Endothelial cell of umbilical vein (primary cell): ENCODE data around the gene TMEM74B. TPM values are rescaled to one million over a fixed set of nuclear protein-coding genes. Genes with fewer than 3 reads are reported as not detected.

Source experiments
- BruUV-seq: library from RNA; stranded (reverse); fragments of 400-500 nt; replicated peaks from 2 replicates; lab custom pipeline; 2021; lab: Mats Ljungman, UMichigan
- CTCF ChIA-PET: fragments of 300-600, 350-600 bp; sonication (Branson Sonifier 250); formaldehyde crosslinking; loops from one replicate; lab custom pipeline; 2021; ENCODE audit warnings: antibody characterized with exemption, inconsistent platforms; lab: Charles Lee
- POLR2A ChIA-PET: fragments of 300-600, 350-600 bp; sonication (Branson Sonifier 250); formaldehyde crosslinking; loops from one replicate; lab custom pipeline; 2021; ENCODE audit warnings: antibody characterized with exemption, inconsistent platforms; lab: Charles Lee
- DNase-seq: peaks from one replicate; pipeline ENCODE4 v3.0.0-alpha.2; 2011; ENCODE audit warnings: low read depth, low spot score
- FAIRE-seq: peaks from 2 replicates; lab custom pipeline; 2011; peaks lifted over from hg19 to GRCh38; lab: Jason Lieb, UNC
- H2AFZ ChIP-seq: 2 replicates; pipeline ENCODE4 v1.6.0; 2012; ENCODE audit warnings: low read depth, low read length, control low read depth, inconsistent platforms
- H3K27ac ChIP-seq: 2 replicates; pipeline ENCODE4 v1.5.1; 2011; ENCODE audit warnings: low read depth, mild to moderate bottlenecking, control low read depth, low read length, moderate library complexity; ENCODE audit not compliant: insufficient read depth
- H3K27me3 ChIP-seq, 2 experiments: 2 replicates each; pipeline versions ENCODE4 v1.6.0 to v1.6.1; 2011; ENCODE audit warnings: low read length in 2 of 2, mixed read lengths in 1 of 2; ENCODE audit not compliant: control insufficient read depth in 2 of 2, insufficient read depth in 2 of 2
- H3K36me3 ChIP-seq, 2 experiments: 2 replicates in 1 of 2; 3 replicates in 1 of 2; pipeline ENCODE4 v1.5.1; 2011; ENCODE audit warnings: low read length in 2 of 2, mild to moderate bottlenecking in 1 of 2, moderate library complexity in 1 of 2; ENCODE audit not compliant: control insufficient read depth in 2 of 2, insufficient read depth in 2 of 2; ENCODE audit errors: extremely low read depth in 1 of 2
- H3K4me1 ChIP-seq: 3 replicates; pipeline ENCODE4 v1.5.1; 2011; ENCODE audit warnings: mild to moderate bottlenecking, low read length; ENCODE audit not compliant: control insufficient read depth, insufficient read depth; ENCODE audit errors: extremely low read depth
- H3K4me2 ChIP-seq: 2 replicates; pipeline ENCODE4 v1.6.1; 2011; ENCODE audit warnings: low read length, control low read depth, mixed read lengths; ENCODE audit not compliant: insufficient read depth
- H3K4me3 ChIP-seq, 3 experiments: fragments of 200-600 bp in 1 of 3; sonication (generic), shearing (Covaris generic) in 1 of 3; replicated peaks in 1 of 3; 2 replicates each; pipeline ENCODE4 v1.5.1; 2011 to 2016; ENCODE audit warnings: control low read depth in 3 of 3, low read length in 3 of 3, mild to moderate bottlenecking in 2 of 3, inconsistent platforms in 1 of 3, low read depth in 1 of 3, moderate library complexity in 1 of 3; ENCODE audit not compliant: insufficient read depth in 1 of 3
- H3K79me2 ChIP-seq: 2 replicates; pipeline ENCODE4 v1.6.0; 2012; ENCODE audit warnings: low read length, inconsistent platforms; ENCODE audit not compliant: control insufficient read depth, insufficient read depth
- H3K9ac ChIP-seq: replicated peaks from 2 replicates; pipeline ENCODE3; 2011; ENCODE audit warnings: low read length, control low read depth; ENCODE audit not compliant: insufficient read depth; ENCODE audit errors: extremely low read depth
- H3K9me1 ChIP-seq: replicated peaks from 3 replicates; pipeline ENCODE4 v1.6.0; 2011; ENCODE audit warnings: mild to moderate bottlenecking, low read length; ENCODE audit not compliant: control insufficient read depth, insufficient read depth; ENCODE audit errors: extremely low read depth
- H3K9me3 ChIP-seq: replicated peaks from 2 replicates; pipeline ENCODE4 v1.5.1; 2012; ENCODE audit warnings: low read length, inconsistent platforms; ENCODE audit not compliant: control insufficient read depth, insufficient read depth
- H4K20me1 ChIP-seq: replicated peaks from 2 replicates; pipeline ENCODE3; 2011; ENCODE audit warnings: mild to moderate bottlenecking, low read length; ENCODE audit not compliant: control insufficient read depth, insufficient read depth; ENCODE audit errors: extremely low read depth
- EZH2 ChIP-seq: IDR thresholded peaks from 2 replicates; pipeline ENCODE4 v1.6.1; 2012; ENCODE audit warnings: borderline replicate concordance, low read depth, mild to moderate bottlenecking, moderate library complexity, low read length, inconsistent platforms; ENCODE audit not compliant: severe bottlenecking
- FOS ChIP-seq: IDR thresholded peaks from 2 replicates; pipeline ENCODE4 v1.6.1; 2011; ENCODE audit warnings: mild to moderate bottlenecking, low read length, moderate library complexity, borderline replicate concordance; ENCODE audit not compliant: insufficient read depth
- GATA2 ChIP-seq: IDR thresholded peaks from 2 replicates; pipeline ENCODE4 v1.7.0; 2011; ENCODE audit warnings: low read depth, mild to moderate bottlenecking, moderate library complexity, mixed read lengths, low read length; ENCODE audit not compliant: insufficient read length, insufficient read depth
- JUN ChIP-seq: IDR thresholded peaks from 2 replicates; pipeline ENCODE4 v1.6.1; 2011; ENCODE audit warnings: borderline replicate concordance, low read depth; ENCODE audit not compliant: insufficient read length, insufficient read depth
- MYC ChIP-seq: IDR thresholded peaks from one replicate; pipeline ENCODE4 v1.6.1; 2011; ENCODE audit warnings: mild to moderate bottlenecking, low read depth, low read length
- POLR2A ChIP-seq: IDR thresholded peaks from 2 replicates; pipeline ENCODE4 v1.6.1; 2012; ENCODE audit warnings: low read depth, mild to moderate bottlenecking, control low read depth, low read length
- POLR2AphosphoS5 ChIP-seq: IDR thresholded peaks from 2 replicates; pipeline ENCODE4 v1.6.1; 2012; ENCODE audit warnings: low read depth, mild to moderate bottlenecking, control low read depth, low read length, moderate library complexity; ENCODE audit not compliant: insufficient read depth
- dilution Hi-C: fragments of 300-500 bp; cut with MboI; formaldehyde crosslinking; loops from one replicate; pipeline ENCODE4 v1.15.0; 2019; ENCODE audit warnings: low sequenced_read_pairs; ENCODE audit not compliant: extremely low pct_ligation_motif_present
- intact Hi-C: fragments of 100-400 bp; cut with micrococcal nuclease; formaldehyde crosslinking; loops from one replicate; pipeline ENCODE4 v1.10.0; 2022
- polyA plus RNA-seq, 4 experiments: library from polyadenylated mRNA; depleted of rRNA in 3 of 4; stranded (reverse) in 3 of 4; unstranded in 1 of 4; fragments of >200 nt; gene quantifications; 2 replicates each; pipeline versions ENCODE4 v1.2.1 to v1.2.3, GENCODE V29; 2011 to 2012; ENCODE audit warnings: missing spikeins in 1 of 4
- total RNA-seq: library from RNA; stranded (reverse); gene quantifications from 2 replicates; pipeline ENCODE4 v1.2.3, GENCODE V29; 2021
- TF ChIP-seq, protein P1 (sequence below), 2 donors: IDR thresholded peaks; 1 replicate in 1 of 2; 2 replicates in 1 of 2; pipeline ENCODE4 v1.5.1; 2011; ENCODE audit warnings: low read length in 2 of 2, mild to moderate bottlenecking in 2 of 2, moderate library complexity in 2 of 2, control low read depth in 1 of 2, inconsistent platforms in 1 of 2, low read depth in 1 of 2; ENCODE audit not compliant: insufficient read depth in 1 of 2; ENCODE audit errors: extremely low read depth in 1 of 2
- TF ChIP-seq, protein P2 (sequence below): IDR thresholded peaks from 2 replicates; pipeline ENCODE4 v1.6.1; 2011; ENCODE audit not compliant: insufficient read depth, insufficient read length

Gene TMEM74B
- total and polyA plus RNA-seq, 2 donors (not counting 3 experiments of a cell fraction or from before 2014, with no cell fraction given) = 0.26 to 1.1 TPM

DNA sequence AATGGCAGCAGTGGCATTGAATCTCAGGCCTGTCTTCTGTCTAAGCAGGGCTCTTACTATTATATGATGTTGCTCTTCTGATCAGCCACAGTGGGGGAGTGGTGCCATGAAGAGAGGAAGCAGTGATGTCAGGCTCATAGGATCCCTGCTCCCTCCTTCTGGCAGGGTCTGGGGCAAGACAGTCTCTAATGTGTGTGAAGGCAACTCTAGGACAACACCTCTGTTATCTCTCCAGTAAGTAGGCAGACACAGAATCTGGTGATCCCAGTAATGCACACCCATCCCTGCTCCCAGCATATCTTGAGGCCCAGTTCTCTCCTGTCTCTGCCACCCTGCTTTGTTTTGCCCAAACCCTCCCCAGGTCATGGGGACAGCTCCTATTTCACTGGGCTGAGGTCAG lies 27.2 kb upstream of the TMEM74B start:
- Histone ChIP-seq H3K4me3 (no peak overlapping the region), H3K9ac (no peak overlapping the region), H3K4me1 (no peaks in the 10 kb centered on the region), H3K27ac (no peak overlapping the region), H4K20me1 (no peaks in the 10 kb centered on the region), H3K4me2 (no peak overlapping the region), H3K36me3 (no peaks in the 10 kb centered on the region), H3K9me3 (no peaks in the 10 kb centered on the region), H3K9me1 (no peaks in the 10 kb centered on the region), H2AFZ (no peak overlapping the region), H3K27me3 (peaks cover 9 to 46% of the 10 kb centered on the region in 2 experiments), H3K79me2 (no peaks in the 10 kb centered on the region)
- intact Hi-C loops (loop anchor here (2.0 to 10.0 kb wide), 2 partner anchors 103 to 257 kb away; no protein-coding TSS in a partner anchor), dilution Hi-C loops (no loop called here)
- DNase-seq (no peak), FAIRE-seq (no peak)
- ChIA-PET POLR2A (no interaction called here), CTCF (interaction anchor here (1.1 to 2.4 kb wide), 7 partner anchors 9 to 397 kb away, joined by 3 to 15 read pairs (median 6); partner anchors contain the start of genes C20orf202 and NSFL1C)
- BruUV-seq = no TSS peak
- TF ChIP-seq, protein P1, sequence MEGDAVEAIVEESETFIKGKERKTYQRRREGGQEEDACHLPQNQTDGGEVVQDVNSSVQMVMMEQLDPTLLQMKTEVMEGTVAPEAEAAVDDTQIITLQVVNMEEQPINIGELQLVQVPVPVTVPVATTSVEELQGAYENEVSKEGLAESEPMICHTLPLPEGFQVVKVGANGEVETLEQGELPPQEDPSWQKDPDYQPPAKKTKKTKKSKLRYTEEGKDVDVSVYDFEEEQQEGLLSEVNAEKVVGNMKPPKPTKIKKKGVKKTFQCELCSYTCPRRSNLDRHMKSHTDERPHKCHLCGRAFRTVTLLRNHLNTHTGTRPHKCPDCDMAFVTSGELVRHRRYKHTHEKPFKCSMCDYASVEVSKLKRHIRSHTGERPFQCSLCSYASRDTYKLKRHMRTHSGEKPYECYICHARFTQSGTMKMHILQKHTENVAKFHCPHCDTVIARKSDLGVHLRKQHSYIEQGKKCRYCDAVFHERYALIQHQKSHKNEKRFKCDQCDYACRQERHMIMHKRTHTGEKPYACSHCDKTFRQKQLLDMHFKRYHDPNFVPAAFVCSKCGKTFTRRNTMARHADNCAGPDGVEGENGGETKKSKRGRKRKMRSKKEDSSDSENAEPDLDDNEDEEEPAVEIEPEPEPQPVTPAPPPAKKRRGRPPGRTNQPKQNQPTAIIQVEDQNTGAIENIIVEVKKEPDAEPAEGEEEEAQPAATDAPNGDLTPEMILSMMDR (IDR thresholded peaks at IDR 0.05; ENCODE audit: extremely low read depth in 1 of 2, insufficient read depth in 1 of 2, low read depth in 1 of 2, low read length in 2 of 2) = no peak
- TF ChIP-seq, protein P2, sequence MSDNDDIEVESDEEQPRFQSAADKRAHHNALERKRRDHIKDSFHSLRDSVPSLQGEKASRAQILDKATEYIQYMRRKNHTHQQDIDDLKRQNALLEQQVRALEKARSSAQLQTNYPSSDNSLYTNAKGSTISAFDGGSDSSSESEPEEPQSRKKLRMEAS = no peak

DNA sequence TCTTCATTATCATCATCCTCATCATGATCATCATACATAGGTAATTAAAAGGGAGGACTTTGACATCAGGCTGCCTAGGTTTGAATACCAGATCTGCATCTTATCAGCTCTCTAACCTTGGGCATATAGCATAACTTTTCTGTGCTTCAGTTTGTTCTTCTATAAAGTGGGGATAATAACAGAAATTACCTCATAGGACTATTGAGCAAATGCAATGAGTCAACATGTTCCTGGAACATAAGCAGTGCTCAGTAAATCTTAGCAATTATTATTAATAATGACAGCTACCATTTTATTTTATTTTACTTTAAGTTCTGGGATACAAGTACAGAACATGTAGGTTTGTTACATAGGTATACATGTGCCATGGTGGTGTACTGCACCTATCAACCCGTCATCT lies 25.7 kb upstream of the TMEM74B start:
- H4K20me1 ChIP-seq = no peaks in the 10 kb centered on the region
- DNase-seq (no peak), FAIRE-seq (no peak)
- intact Hi-C loops (loop anchor here (10.0 kb wide), 1 partner anchor 256 kb away; no protein-coding TSS in a partner anchor), dilution Hi-C loops (no loop called here)
- H3K36me3 ChIP-seq = no peaks in the 10 kb centered on the region
- no peak for TF ChIP-seq FOS
- TF ChIP-seq POLR2AphosphoS5 = no peak
- TF ChIP-seq EZH2 = no peak
- TF ChIP-seq, protein P1 (IDR thresholded peaks at IDR 0.05; ENCODE audit: extremely low read depth in 1 of 2, insufficient read depth in 1 of 2, low read depth in 1 of 2, low read length in 2 of 2) = no peak
- no peak for TF ChIP-seq MYC
- TF ChIP-seq, protein P2 = no peak
- TF ChIP-seq POLR2A = no peak
- no peak for TF ChIP-seq JUN
- TF ChIP-seq GATA2 = no peak
- no peak overlapping the region for H3K27ac ChIP-seq
- peaks cover 11 to 47% of the 10 kb centered on the region in 2 experiments for H3K27me3 ChIP-seq
- no peak overlapping the region for H3K4me3 ChIP-seq
- no peaks in the 10 kb centered on the region for H3K9me1 ChIP-seq
- H3K9ac ChIP-seq = no peak overlapping the region
- H2AFZ ChIP-seq = no peak overlapping the region
- no peaks in the 10 kb centered on the region for H3K9me3 ChIP-seq
- no peak overlapping the region for H3K4me2 ChIP-seq
- CTCF ChIA-PET = interaction anchor here (0.8 to 4.2 kb wide), 5 partner anchors 89 to 293 kb away, joined by 3 to 32 read pairs (median 8); partner anchors contain the start of gene NSFL1C
- H3K4me1 ChIP-seq = no peaks in the 10 kb centered on the region
- no peaks in the 10 kb centered on the region for H3K79me2 ChIP-seq
- BruUV-seq = no TSS peak
- POLR2A ChIA-PET = no interaction called here
